Measurements from ENCODE around the gene SNED1.

SNED1 gene

DNA sequence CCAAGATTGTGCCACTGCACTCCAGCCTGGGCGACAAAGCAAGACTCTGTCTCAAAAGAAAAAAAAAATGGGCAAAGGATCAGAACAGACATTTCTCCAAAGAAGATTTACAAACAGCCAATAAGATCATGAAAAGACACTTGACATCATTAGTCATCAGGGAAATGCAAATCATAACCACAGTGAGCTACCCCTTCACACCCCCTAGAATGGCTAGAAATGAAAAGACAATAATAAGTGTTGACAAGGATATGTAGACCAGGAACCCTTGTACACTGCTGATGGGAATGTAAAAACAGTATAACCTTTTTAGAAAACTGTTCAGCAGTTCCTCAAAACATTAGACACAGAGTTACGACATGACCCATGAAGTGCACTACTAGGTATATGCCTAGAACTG lies 122.0 kb downstream of the SNED1 start:
- Histone ChIP-seq H3K14ac (ENCODE audit: low read length) (no peak overlapping the region), H2AK5ac (ENCODE audit: low read depth, low read length) (no peak overlapping the region), H2AFZ (ENCODE audit: low read length) (no peak overlapping the region), H3K9ac (ENCODE audit: low read depth, low read length, poor library complexity) (no peak overlapping the region), H3K79me1 (ENCODE audit: low read depth, low read length) (peaks cover 6% of the 10 kb centered on the region), H3K27ac (replicated peaks; ENCODE audit: low read length) (no peak overlapping the region), H4K91ac (ENCODE audit: low read depth, low read length, poor library complexity) (no peak overlapping the region), H2BK15ac (ENCODE audit: low read length) (no peak overlapping the region), H3K4me2 (ENCODE audit: insufficient read depth, low read length, poor library complexity, severe bottlenecking) (no peak overlapping the region), H3K36me3 (replicated peaks in 1 of 2; ENCODE audit: control insufficient read depth in 2 of 2, insufficient read depth in 2 of 2, low read length in 2 of 2) (peaks cover 23 to 63% of the 10 kb centered on the region in 2 donors), H2BK5ac (ENCODE audit: low read length) (no peak overlapping the region), H4K8ac (ENCODE audit: low read depth, low read length) (no peak overlapping the region), H3K27me3 (ENCODE audit: control insufficient read depth in 3 of 3, insufficient read depth in 3 of 3, low read depth in 1 of 3, low read length in 3 of 3) (no peaks in the 10 kb centered on the region), H3K9me3 (replicated peaks in 1 of 2; ENCODE audit: control insufficient read depth in 2 of 2, insufficient read depth in 1 of 2, low read depth in 1 of 2, low read length in 2 of 2) (no peaks in the 10 kb centered on the region), H3K4ac (ENCODE audit: low read length) (no peak overlapping the region), H2BK12ac (ENCODE audit: low read length) (no peak overlapping the region), H3K4me3 (ENCODE audit: low read length in 2 of 2) (no peak overlapping the region), H2BK120ac (ENCODE audit: low read depth, low read length) (no peak overlapping the region), H3K23ac (ENCODE audit: low read depth, low read length, poor library complexity) (no peak overlapping the region), H3K4me1 (ENCODE audit: control insufficient read depth in 2 of 2, insufficient read depth in 1 of 2, low read depth in 1 of 2, low read length in 2 of 2) (no peaks in the 10 kb centered on the region), H3K18ac (ENCODE audit: low read length) (no peak overlapping the region)
- WGBS, 2 donors (ENCODE audit: extremely low coverage in 2 of 2, insufficient read length in 2 of 2, insufficient replicate concordance in 1 of 2) = no CpG with 5 or more reads among the region's 2 CpGs
- no peak for DNase-seq (ENCODE audit: low spot score)

DNA sequence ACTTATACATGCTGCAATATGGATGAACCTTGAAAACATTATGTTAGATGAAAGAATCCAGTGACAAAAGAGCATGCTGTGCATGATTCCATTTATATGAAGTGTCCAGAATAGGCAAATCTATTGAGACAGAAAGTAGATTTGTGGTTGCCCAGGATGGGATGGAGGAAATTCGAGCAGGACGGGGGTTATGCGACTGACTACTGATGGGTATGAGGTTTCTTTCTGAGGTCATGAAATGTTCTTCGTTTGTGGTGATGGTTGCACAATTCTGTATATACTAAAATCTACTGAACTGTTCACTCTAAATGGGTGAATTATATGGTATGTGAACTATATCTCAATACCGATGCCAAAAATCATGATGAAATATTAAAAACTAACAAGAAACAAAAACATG lies 122.6 kb downstream of the SNED1 start:
- Histone ChIP-seq H3K4me2 (ENCODE audit: insufficient read depth, low read length, poor library complexity, severe bottlenecking) (no peak overlapping the region), H3K23ac (ENCODE audit: low read depth, low read length, poor library complexity) (no peak overlapping the region), H4K91ac (ENCODE audit: low read depth, low read length, poor library complexity) (no peak overlapping the region), H3K14ac (ENCODE audit: low read length) (no peak overlapping the region), H2BK15ac (ENCODE audit: low read length) (no peak overlapping the region), H3K4me1 (ENCODE audit: control insufficient read depth in 2 of 2, insufficient read depth in 1 of 2, low read depth in 1 of 2, low read length in 2 of 2) (no peaks in the 10 kb centered on the region), H2BK120ac (ENCODE audit: low read depth, low read length) (no peak overlapping the region), H3K4ac (ENCODE audit: low read length) (no peak overlapping the region), H3K9me3 (replicated peaks in 1 of 2; ENCODE audit: control insufficient read depth in 2 of 2, insufficient read depth in 1 of 2, low read depth in 1 of 2, low read length in 2 of 2) (no peaks in the 10 kb centered on the region), H3K27me3 (ENCODE audit: control insufficient read depth in 3 of 3, insufficient read depth in 3 of 3, low read depth in 1 of 3, low read length in 3 of 3) (no peaks in the 10 kb centered on the region), H3K18ac (ENCODE audit: low read length) (no peak overlapping the region), H3K4me3 (ENCODE audit: low read length in 2 of 2) (no peak overlapping the region), H2AFZ (ENCODE audit: low read length) (no peak overlapping the region), H2BK12ac (ENCODE audit: low read length) (no peak overlapping the region), H3K36me3 (replicated peaks in 1 of 2; ENCODE audit: control insufficient read depth in 2 of 2, insufficient read depth in 2 of 2, low read length in 2 of 2) (peaks cover 21 to 64% of the 10 kb centered on the region in 2 donors), H3K9ac (ENCODE audit: low read depth, low read length, poor library complexity) (no peak overlapping the region), H3K27ac (replicated peaks; ENCODE audit: low read length) (no peak overlapping the region), H3K79me1 (ENCODE audit: low read depth, low read length) (peaks cover 6% of the 10 kb centered on the region), H4K8ac (ENCODE audit: low read depth, low read length) (no peak overlapping the region), H2BK5ac (ENCODE audit: low read length) (no peak overlapping the region), H2AK5ac (ENCODE audit: low read depth, low read length) (no peak overlapping the region)
- no peak for DNase-seq (ENCODE audit: low spot score)
- WGBS, 2 donors (ENCODE audit: extremely low coverage in 2 of 2, insufficient read length in 2 of 2, insufficient replicate concordance in 1 of 2) = no CpG with 5 or more reads among the region's 5 CpGs

DNA sequence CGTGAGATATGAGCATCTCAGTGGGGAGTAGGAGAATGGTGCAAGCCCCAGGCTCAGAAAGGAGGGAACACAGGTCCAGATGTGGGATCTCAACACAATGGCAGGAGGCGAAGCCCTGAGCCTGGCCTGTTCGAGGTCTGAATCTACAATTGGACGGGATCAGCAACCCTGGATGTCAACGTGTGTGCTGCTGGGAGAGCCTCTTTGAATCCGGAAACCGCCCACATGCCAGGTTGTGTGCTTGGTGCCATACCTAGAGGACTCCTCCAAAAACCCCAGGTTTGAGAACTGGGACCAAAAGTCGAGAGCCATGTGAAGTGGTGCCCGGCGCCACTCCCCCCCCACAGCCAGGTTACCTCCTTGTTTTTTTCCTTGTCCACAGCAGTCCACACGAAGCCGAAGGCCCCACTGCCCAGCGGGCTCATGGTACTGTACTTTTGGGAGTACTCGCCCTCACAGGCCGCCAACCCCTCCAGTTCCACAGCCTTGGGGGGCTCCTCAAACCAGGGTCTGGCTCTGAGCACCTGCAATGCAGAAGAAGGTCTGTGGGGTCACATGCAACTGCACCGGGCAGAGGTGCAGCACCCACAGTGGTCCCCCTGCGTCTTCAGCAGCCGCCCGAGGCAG lies 124.1 kb downstream of the SNED1 start:
- H3K9me3 ChIP-seq (replicated peaks in 1 of 2; ENCODE audit: control insufficient read depth in 2 of 2, insufficient read depth in 1 of 2, low read depth in 1 of 2, low read length in 2 of 2) = no peaks in the 10 kb centered on the region
- no peak overlapping the region for H3K27ac ChIP-seq (replicated peaks; ENCODE audit: low read length)
- no peak overlapping the region for H3K18ac ChIP-seq (ENCODE audit: low read length)
- no peak overlapping the region for H3K14ac ChIP-seq (ENCODE audit: low read length)
- no peak overlapping the region for H2AK5ac ChIP-seq (ENCODE audit: low read depth, low read length)
- no peak overlapping the region for H2BK5ac ChIP-seq (ENCODE audit: low read length)
- H3K79me1 ChIP-seq (ENCODE audit: low read depth, low read length) = peaks cover 2% of the 10 kb centered on the region
- no peak overlapping the region for H3K4ac ChIP-seq (ENCODE audit: low read length)
- H4K91ac ChIP-seq (ENCODE audit: low read depth, low read length, poor library complexity) = no peak overlapping the region
- H2AFZ ChIP-seq (ENCODE audit: low read length) = no peak overlapping the region
- H2BK120ac ChIP-seq (ENCODE audit: low read depth, low read length) = no peak overlapping the region
- no peak overlapping the region for H3K4me3 ChIP-seq (ENCODE audit: low read length in 2 of 2)
- no peak for DNase-seq (ENCODE audit: low spot score)
- no peak overlapping the region for H3K23ac ChIP-seq (ENCODE audit: low read depth, low read length, poor library complexity)
- no peak overlapping the region for H4K8ac ChIP-seq (ENCODE audit: low read depth, low read length)
- H3K27me3 ChIP-seq (ENCODE audit: control insufficient read depth in 3 of 3, insufficient read depth in 3 of 3, low read depth in 1 of 3, low read length in 3 of 3) = no peaks in the 10 kb centered on the region
- H3K4me1 ChIP-seq (ENCODE audit: control insufficient read depth in 2 of 2, insufficient read depth in 1 of 2, low read depth in 1 of 2, low read length in 2 of 2) = no peaks in the 10 kb centered on the region
- H3K9ac ChIP-seq (ENCODE audit: low read depth, low read length, poor library complexity) = no peak overlapping the region
- no peak overlapping the region for H2BK12ac ChIP-seq (ENCODE audit: low read length)
- no peak overlapping the region for H3K4me2 ChIP-seq (ENCODE audit: insufficient read depth, low read length, poor library complexity, severe bottlenecking)
- WGBS, 2 donors (ENCODE audit: extremely low coverage in 2 of 2, insufficient read length in 2 of 2, insufficient replicate concordance in 1 of 2) = no CpG with 5 or more reads among the region's 19 CpGs
- H3K36me3 ChIP-seq (replicated peaks in 1 of 2; ENCODE audit: control insufficient read depth in 2 of 2, insufficient read depth in 2 of 2, low read length in 2 of 2) = peaks cover 19 to 66% of the 10 kb centered on the region in 2 donors
- no peak overlapping the region for H2BK15ac ChIP-seq (ENCODE audit: low read length)

DNA sequence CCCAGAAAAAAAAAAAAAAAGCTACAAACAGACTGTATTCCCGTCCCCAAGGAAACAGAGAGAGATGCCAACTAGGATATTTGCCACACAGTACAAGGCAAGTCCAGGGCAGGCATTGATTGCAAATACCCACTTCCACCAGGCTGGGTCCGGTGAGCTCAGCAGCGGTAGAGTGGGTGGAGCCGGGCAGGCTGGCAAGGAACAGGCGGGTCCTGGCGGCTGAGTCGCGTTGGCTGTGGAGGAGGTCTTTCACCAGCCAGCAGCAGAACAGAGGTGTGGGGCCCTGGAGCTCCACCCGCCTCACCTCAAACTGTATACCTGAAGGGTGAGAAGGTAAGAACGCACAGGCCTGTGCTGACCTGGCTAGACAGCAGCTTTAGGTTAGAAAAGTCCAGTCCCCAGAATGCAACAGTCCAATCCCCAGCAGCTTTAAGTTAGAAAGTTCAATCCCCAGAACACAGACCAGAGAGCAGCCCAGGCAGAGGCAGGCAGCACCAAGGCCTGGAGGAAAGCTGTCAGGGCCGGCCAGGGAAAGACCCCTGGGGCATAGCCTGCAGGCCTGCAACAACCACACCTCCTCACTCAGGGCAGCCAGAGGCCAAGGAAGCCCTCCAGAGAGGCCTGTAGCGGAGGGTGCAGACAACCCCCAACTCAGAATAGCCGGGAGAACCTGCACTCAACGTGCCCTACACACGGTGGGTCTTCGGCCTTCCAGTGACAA lies 125.6 kb downstream of the SNED1 start:
- H2AFZ ChIP-seq (ENCODE audit: low read length) = no peak overlapping the region
- no peak overlapping the region for H3K9ac ChIP-seq (ENCODE audit: low read depth, low read length, poor library complexity)
- H3K27me3 ChIP-seq (ENCODE audit: control insufficient read depth in 3 of 3, insufficient read depth in 3 of 3, low read depth in 1 of 3, low read length in 3 of 3) = no peaks in the 10 kb centered on the region
- H2BK12ac ChIP-seq (ENCODE audit: low read length) = no peak overlapping the region
- no peak overlapping the region for H2BK120ac ChIP-seq (ENCODE audit: low read depth, low read length)
- no peak overlapping the region for H3K23ac ChIP-seq (ENCODE audit: low read depth, low read length, poor library complexity)
- H3K79me1 ChIP-seq (ENCODE audit: low read depth, low read length) = peaks cover 2% of the 10 kb centered on the region
- H4K91ac ChIP-seq (ENCODE audit: low read depth, low read length, poor library complexity) = no peak overlapping the region
- no peak overlapping the region for H3K14ac ChIP-seq (ENCODE audit: low read length)
- H2BK5ac ChIP-seq (ENCODE audit: low read length) = no peak overlapping the region
- H3K27ac ChIP-seq (replicated peaks; ENCODE audit: low read length) = no peak overlapping the region
- no peaks in the 10 kb centered on the region for H3K9me3 ChIP-seq (replicated peaks in 1 of 2; ENCODE audit: control insufficient read depth in 2 of 2, insufficient read depth in 1 of 2, low read depth in 1 of 2, low read length in 2 of 2)
- peaks cover 19 to 70% of the 10 kb centered on the region in 2 donors for H3K36me3 ChIP-seq (replicated peaks in 1 of 2; ENCODE audit: control insufficient read depth in 2 of 2, insufficient read depth in 2 of 2, low read length in 2 of 2)
- no peak overlapping the region for H3K4me3 ChIP-seq (ENCODE audit: low read length in 2 of 2)
- no peak overlapping the region for H2BK15ac ChIP-seq (ENCODE audit: low read length)
- no CpG with 5 or more reads among the region's 16 CpGs for WGBS, 2 donors (ENCODE audit: extremely low coverage in 2 of 2, insufficient read length in 2 of 2, insufficient replicate concordance in 1 of 2)
- no peak overlapping the region for H3K4ac ChIP-seq (ENCODE audit: low read length)
- no peak overlapping the region for H3K18ac ChIP-seq (ENCODE audit: low read length)
- H3K4me2 ChIP-seq (ENCODE audit: insufficient read depth, low read length, poor library complexity, severe bottlenecking) = no peak overlapping the region
- no peak overlapping the region for H2AK5ac ChIP-seq (ENCODE audit: low read depth, low read length)
- DNase-seq (ENCODE audit: low spot score) = no peak
- H3K4me1 ChIP-seq (ENCODE audit: control insufficient read depth in 2 of 2, insufficient read depth in 1 of 2, low read depth in 1 of 2, low read length in 2 of 2) = no peaks in the 10 kb centered on the region
- peak overlapping the region; percentile 30 for H4K8ac ChIP-seq (ENCODE audit: low read depth, low read length)
